NT2/D1 (cell line): Measurements from ENCODE around the gene SSX4B.

ENCODE experiments used
- SUZ12 ChIP-seq: IDR thresholded peaks from 2 replicates; pipeline ENCODE4 v1.6.1; 2011; ENCODE audit not compliant: insufficient read length, insufficient read depth; ENCODE audit errors: extremely low read depth
- YY1 ChIP-seq: IDR thresholded peaks from 2 replicates; pipeline ENCODE4 v1.6.1; 2011; ENCODE audit not compliant: insufficient read length, insufficient read depth

GRCh38 chrX:48357681-48358080 is 54.1 kb downstream of the SSX4B start:
- TF ChIP-seq YY1: no peak
- TF ChIP-seq SUZ12: no peak
